ENCODE measurements around the gene CLCN4.

CLCN4 gene

GRCh38 chrX:10208281-10208856 is 51.6 kb downstream of the CLCN4 start:
- H3K4me3 ChIP-seq (replicated peaks; ENCODE audit: low read depth, low read length) = no peak overlapping the region
- no peak for TF ChIP-seq CTCF (IDR thresholded peaks at IDR 0.05; ENCODE audit: low read depth, low read length, missing control alignments)
- DNase-seq (ENCODE audit: extremely low read depth, low read depth) = no peak

- DNase-seq (ENCODE audit: extremely low read depth, low read depth) = no peak
- TF ChIP-seq CTCF (IDR thresholded peaks at IDR 0.05; ENCODE audit: low read depth, low read length, missing control alignments) = no peak
- H3K4me3 ChIP-seq (replicated peaks; ENCODE audit: low read depth, low read length) = no peak overlapping the region
Observed at GRCh38 chrX:10208953-10209352, 52.2 kb downstream of the CLCN4 start.

GRCh38 chrX:10212395-10212794 is 55.6 kb downstream of the CLCN4 start:
- no peak for DNase-seq (ENCODE audit: extremely low read depth, low read depth)
- no peak overlapping the region for H3K4me3 ChIP-seq (replicated peaks; ENCODE audit: low read depth, low read length)

GRCh38 chrX:10213716-10214115 is 56.9 kb downstream of the CLCN4 start:
- no peak for DNase-seq (ENCODE audit: extremely low read depth, low read depth)
- TF ChIP-seq CTCF (IDR thresholded peaks at IDR 0.05; ENCODE audit: low read depth, low read length, missing control alignments) = no peak
- no peak overlapping the region for H3K4me3 ChIP-seq (replicated peaks; ENCODE audit: low read depth, low read length)

More at GRCh38 chrX:10212395-10212794, 55.6 kb downstream of the CLCN4 start:
- TF ChIP-seq CTCF (IDR thresholded peaks at IDR 0.05; ENCODE audit: low read depth, low read length, missing control alignments) = no peak

- H3K4me3 ChIP-seq (replicated peaks; ENCODE audit: low read depth, low read length) = no peak overlapping the region
- no peak for TF ChIP-seq CTCF (IDR thresholded peaks at IDR 0.05; ENCODE audit: low read depth, low read length, missing control alignments)
- DNase-seq (ENCODE audit: extremely low read depth, low read depth) = no peak
Observed at GRCh38 chrX:10216208-10216607, 59.4 kb downstream of the CLCN4 start.

GRCh38 chrX:10217198-10217597 is 60.4 kb downstream of the CLCN4 start:
- DNase-seq (ENCODE audit: extremely low read depth, low read depth) = no peak
- TF ChIP-seq CTCF (IDR thresholded peaks at IDR 0.05; ENCODE audit: low read depth, low read length, missing control alignments) = no peak

GRCh38 chrX:10221651-10222050 is 64.9 kb downstream of the CLCN4 start:
- no peak overlapping the region for H3K4me3 ChIP-seq (replicated peaks; ENCODE audit: low read depth, low read length)
- no peak for TF ChIP-seq CTCF (IDR thresholded peaks at IDR 0.05; ENCODE audit: low read depth, low read length, missing control alignments)
- no peak for DNase-seq (ENCODE audit: extremely low read depth, low read depth)

More at GRCh38 chrX:10217198-10217597, 60.4 kb downstream of the CLCN4 start:
- no peak overlapping the region for H3K4me3 ChIP-seq (replicated peaks; ENCODE audit: low read depth, low read length)

All from HFF-Myc (cell line).